ENCODE measurements around the gene FDPS. TPM values are rescaled to one million over a fixed set of nuclear protein-coding genes. Genes with fewer than 3 reads are reported as not detected.

Gene FDPS
- total RNA-seq, 1 donor from 2014 or later = 248 TPM

- no peak for TF ChIP-seq CTCF (conservative IDR thresholded peaks at IDR 0.05; ENCODE audit: low read depth, low read length)
- H3K4me3 ChIP-seq (ENCODE audit: low read depth, low read length) = no peak overlapping the region
- DNase-seq (ENCODE audit: low read depth) = no peak
Measured at GRCh38 chr1:155360051-155360450, 51.4 kb downstream of the FDPS start.

Other genes with a start within 250 kb of the FDPS start
- gene EFNA4, start 245.1 kb upstream of the FDPS start, total RNA-seq = 10.8 and 24.9 TPM in 2 replicates
- gene EFNA3, start 230.0 kb upstream of the FDPS start, total RNA-seq = 1.7 and 2.8 TPM in 2 replicates
- gene EFNA1, start 181.0 kb upstream of the FDPS start, total RNA-seq = 26.3 and 45.3 TPM in 2 replicates
- 32.7 and 37.7 TPM in 2 replicates for gene SLC50A1, start 173.0 kb upstream of the FDPS start, total RNA-seq
- 28.6 and 77.8 TPM in 2 replicates for gene DPM3, start 168.3 kb upstream of the FDPS start, total RNA-seq
- 170 and 193 TPM in 2 replicates for gene KRTCAP2, start 135.6 kb upstream of the FDPS start, total RNA-seq
- gene TRIM46, start 135.0 kb upstream of the FDPS start, total RNA-seq = 3.4 and 9.4 TPM in 2 replicates
- 4.9 and 13.2 TPM in 2 replicates for gene THBS3, start 101.0 kb upstream of the FDPS start, total RNA-seq
- gene MTX1, start 100.2 kb upstream of the FDPS start, total RNA-seq = 75.2 and 132 TPM in 2 replicates
- 10.8 and 15.9 TPM in 2 replicates for gene ENTREP3, start 53.4 kb upstream of the FDPS start, total RNA-seq
- gene SCAMP3, start 46.5 kb upstream of the FDPS start, total RNA-seq = 61.8 and 89.7 TPM in 2 replicates
- gene CLK2, start 35.4 kb upstream of the FDPS start, total RNA-seq = 20.7 and 43.7 TPM in 2 replicates
- gene HCN3, start 31.4 kb upstream of the FDPS start, total RNA-seq = 0.72 and 8.1 TPM in 2 replicates
- not detected in 2 replicates for gene PKLR, start 7.4 kb upstream of the FDPS start, total RNA-seq
- 53.2 and 64.8 TPM in 2 replicates for gene RUSC1, start 12.0 kb downstream of the FDPS start, total RNA-seq